Hepatocyte (in vitro differentiated cells): ENCODE results near the gene CARD19.

Source experiments
- CTCF ChIP-seq: fragments of 200-600 bp; sonication (generic); IDR thresholded peaks from 2 replicates; pipeline ENCODE4 v1.5.1; 2016; ENCODE audit warnings: antibody characterized with exemption, mild to moderate bottlenecking; ENCODE audit not compliant: poor library complexity
- EZH2 ChIP-seq: fragments of 200-600 bp; sonication (generic); IDR thresholded peaks from 2 replicates; pipeline ENCODE4 v1.6.1; 2016; ENCODE audit warnings: antibody characterized with exemption, mild to moderate bottlenecking, borderline replicate concordance
- EZH2phosphoT487 ChIP-seq: fragments of 200-600 bp; sonication (generic); IDR thresholded peaks from one replicate; pipeline ENCODE4 v1.6.1; 2018; ENCODE audit warnings: antibody characterized with exemption, mild to moderate bottlenecking, low read depth, moderate library complexity; ENCODE audit not compliant: unreplicated experiment, severe bottlenecking

- TF ChIP-seq CTCF (no peak), EZH2 (no peak), EZH2phosphoT487 (no peak)
Observed at GRCh38 chr9:93132287-93132927, 36.4 kb downstream of the CARD19 start.
